Keratinocyte (primary cell): Measurements from ENCODE around the gene ARPC4. TPM values are rescaled to one million over a fixed set of nuclear protein-coding genes. Genes with fewer than 3 reads are reported as not detected.
A peak's percentile ranks its signal among the peaks of the same experiment; 100 is the strongest.

Source experiments
- DNase-seq: peaks from one replicate; pipeline ENCODE4 v3.0.0-alpha.2; 2011; ENCODE audit warnings: low read depth, missing footprints, low spot score
- FAIRE-seq: peaks from 2 replicates; lab custom pipeline; 2011; peaks lifted over from hg19 to GRCh38; lab: Jason Lieb, UNC
- H2AFZ ChIP-seq: 2 replicates; pipeline ENCODE4 v1.6.0; 2012; ENCODE audit warnings: low read length, control low read depth, inconsistent platforms; ENCODE audit not compliant: control insufficient read depth
- H3K27ac ChIP-seq: 2 replicates; pipeline ENCODE4 v1.5.1; 2011; ENCODE audit warnings: low read length; ENCODE audit not compliant: control insufficient read depth, insufficient read depth
- H3K27me3 ChIP-seq: 3 replicates; pipeline ENCODE4 v1.6.0; 2011; ENCODE audit warnings: low read length; ENCODE audit not compliant: control insufficient read depth, insufficient read depth; ENCODE audit errors: extremely low read depth
- H3K36me3 ChIP-seq, 2 experiments: 2 replicates in 1 of 2; 3 replicates in 1 of 2; pipeline ENCODE4 v1.5.1; 2011; ENCODE audit warnings: low read length in 2 of 2, mild to moderate bottlenecking in 1 of 2; ENCODE audit not compliant: control insufficient read depth in 2 of 2, insufficient read depth in 2 of 2; ENCODE audit errors: extremely low read depth in 1 of 2
- H3K4me1 ChIP-seq: 3 replicates; pipeline ENCODE4 v1.5.1; 2011; ENCODE audit warnings: low read length; ENCODE audit not compliant: control insufficient read depth, insufficient read depth; ENCODE audit errors: extremely low read depth
- H3K4me2 ChIP-seq: 3 replicates; pipeline ENCODE4 v1.6.0; 2011; ENCODE audit warnings: low read depth, low read length; ENCODE audit not compliant: control insufficient read depth, insufficient read depth; ENCODE audit errors: extremely low read depth
- H3K4me3 ChIP-seq, 3 experiments: fragments of 200-600 bp in 1 of 3; sonication (generic) in 1 of 3; 2 replicates in 2 of 3; 3 replicates in 1 of 3; pipeline ENCODE4 v1.5.1; 2011 to 2016; ENCODE audit warnings: low read length in 3 of 3, mild to moderate bottlenecking in 3 of 3, control low read depth in 2 of 3, inconsistent platforms in 1 of 3, low read depth in 1 of 3, mixed read lengths in 1 of 3, mixed run types in 1 of 3, moderate library complexity in 1 of 3; ENCODE audit not compliant: control insufficient read depth in 2 of 3, insufficient read depth in 2 of 3; ENCODE audit errors: extremely low read depth in 1 of 3
- H3K79me2 ChIP-seq: 2 replicates; pipeline ENCODE4 v1.6.0; 2012; ENCODE audit warnings: low read length; ENCODE audit not compliant: control insufficient read depth, insufficient read depth
- H3K9ac ChIP-seq: 3 replicates; pipeline ENCODE4 v1.6.0; 2011; ENCODE audit warnings: low read length; ENCODE audit not compliant: control insufficient read depth, insufficient read depth; ENCODE audit errors: extremely low read depth
- H3K9me1 ChIP-seq: 3 replicates; pipeline ENCODE4 v1.6.0; 2011; ENCODE audit warnings: low read length; ENCODE audit not compliant: control insufficient read depth, insufficient read depth; ENCODE audit errors: extremely low read depth
- H3K9me3 ChIP-seq: 2 replicates; pipeline ENCODE4 v1.5.1; 2012; ENCODE audit warnings: low read depth, low read length; ENCODE audit not compliant: control insufficient read depth
- H4K20me1 ChIP-seq: 3 replicates; pipeline ENCODE4 v1.6.0; 2011; ENCODE audit warnings: low read length; ENCODE audit not compliant: control insufficient read depth, insufficient read depth; ENCODE audit errors: extremely low read depth
- EZH2 ChIP-seq: IDR thresholded peaks from one replicate; pipeline ENCODE4 v1.6.1; 2012; ENCODE audit warnings: inconsistent platforms, mild to moderate bottlenecking, low read length, moderate library complexity
- dilution Hi-C: fragments of 300-500 bp; cut with MboI; formaldehyde crosslinking; loops from one replicate; pipeline ENCODE4 v1.7.0; 2020; ENCODE audit warnings: low sequenced_read_pairs; ENCODE audit not compliant: extremely low pct_ligation_motif_present
- polyA plus RNA-seq, 5 experiments: library from polyadenylated mRNA; depleted of rRNA in 3 of 5; stranded (reverse) in 3 of 5; stranded (forward) in 1 of 5; unstranded in 1 of 5; fragments of >200 nt; gene quantifications; 1 replicate in 1 of 5; 2 replicates in 3 of 5; 3 replicates in 1 of 5; pipeline versions ENCODE4 v1.2.1 to v1.2.3, GENCODE V29; 2011 to 2012; ENCODE audit warnings: missing spikeins in 2 of 5, low read depth in 1 of 5, low replicate concordance in 1 of 5
- TF ChIP-seq, protein P1 (sequence below), 3 experiments: IDR thresholded peaks in 1 of 3; conservative IDR thresholded peaks in 1 of 3; optimal IDR thresholded peaks in 1 of 3; 2 replicates in 2 of 3; 3 replicates in 1 of 3; pipeline versions ENCODE3 to v1.5.1; 2011; ENCODE audit warnings: low read length in 3 of 3, mild to moderate bottlenecking in 3 of 3, moderate library complexity in 2 of 3, control low read depth in 1 of 3, inconsistent platforms in 1 of 3; ENCODE audit not compliant: insufficient read depth in 2 of 3; ENCODE audit errors: extremely low read depth in 1 of 3

ARPC4 gene
- polyA plus RNA-seq, 1 donor (not counting 4 experiments of a cell fraction or from before 2014, with no cell fraction given) = 173 TPM

DNA sequence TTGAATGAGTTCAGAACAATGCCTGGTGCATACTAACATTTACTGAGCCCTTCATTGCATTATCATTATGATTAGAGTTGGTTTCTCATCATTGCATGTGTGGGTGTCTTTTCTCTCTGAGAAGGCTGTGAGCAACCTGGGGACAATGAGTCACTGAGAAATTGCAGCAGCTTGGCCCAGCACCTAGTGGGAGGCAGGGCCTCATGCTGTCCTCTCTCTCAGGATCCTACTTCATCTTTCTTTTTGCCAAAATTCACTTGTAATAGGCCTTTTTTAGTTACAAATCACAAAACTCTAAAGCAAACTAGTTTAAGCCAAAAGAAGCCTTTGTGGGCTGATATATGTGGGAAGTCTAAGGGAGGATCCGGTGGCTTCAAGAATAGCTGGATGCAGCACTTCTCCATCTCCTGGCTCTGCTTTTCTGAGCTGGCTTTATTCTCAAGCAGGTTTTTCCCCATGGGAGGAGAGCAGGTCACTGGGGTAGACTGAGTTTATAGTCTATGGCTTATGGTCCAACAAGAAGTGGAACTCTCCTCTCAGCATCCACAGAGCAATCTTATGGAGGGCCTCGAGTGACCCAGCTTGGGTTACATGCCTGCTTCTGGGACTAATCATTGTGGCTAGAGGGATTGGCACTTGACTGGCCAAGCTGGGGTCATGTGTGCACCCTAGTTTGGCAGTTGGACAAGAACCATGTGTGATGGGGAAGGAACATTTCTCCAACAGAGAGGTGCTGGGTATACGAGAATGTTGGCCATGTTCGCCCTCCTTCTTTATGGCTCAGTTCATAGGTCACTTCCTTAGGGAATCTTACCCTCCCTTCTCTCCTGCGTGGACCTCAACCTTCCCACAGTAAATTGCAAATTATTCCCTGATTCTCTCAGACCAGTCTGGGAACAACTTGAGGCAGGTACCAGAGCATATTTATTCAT lies 14.5 kb upstream of the ARPC4 start:
- Histone ChIP-seq H3K9me3 (no peaks in the 10 kb centered on the region), H3K36me3 (peaks cover 9 to 11% of the 10 kb centered on the region in 2 experiments), H3K4me3 (no peak overlapping the region), H3K79me2 (no peaks in the 10 kb centered on the region), H3K27ac (peak overlapping the region; percentile 43), H3K27me3 (no peaks in the 10 kb centered on the region), H2AFZ (no peak overlapping the region), H3K4me2 (no peak overlapping the region), H3K4me1 (peaks cover 3% of the 10 kb centered on the region), H4K20me1 (no peaks in the 10 kb centered on the region), H3K9ac (no peak overlapping the region), H3K9me1 (no peaks in the 10 kb centered on the region)
- dilution Hi-C loops = no loop called here
- no peak for TF ChIP-seq EZH2
- TF ChIP-seq, protein P1, sequence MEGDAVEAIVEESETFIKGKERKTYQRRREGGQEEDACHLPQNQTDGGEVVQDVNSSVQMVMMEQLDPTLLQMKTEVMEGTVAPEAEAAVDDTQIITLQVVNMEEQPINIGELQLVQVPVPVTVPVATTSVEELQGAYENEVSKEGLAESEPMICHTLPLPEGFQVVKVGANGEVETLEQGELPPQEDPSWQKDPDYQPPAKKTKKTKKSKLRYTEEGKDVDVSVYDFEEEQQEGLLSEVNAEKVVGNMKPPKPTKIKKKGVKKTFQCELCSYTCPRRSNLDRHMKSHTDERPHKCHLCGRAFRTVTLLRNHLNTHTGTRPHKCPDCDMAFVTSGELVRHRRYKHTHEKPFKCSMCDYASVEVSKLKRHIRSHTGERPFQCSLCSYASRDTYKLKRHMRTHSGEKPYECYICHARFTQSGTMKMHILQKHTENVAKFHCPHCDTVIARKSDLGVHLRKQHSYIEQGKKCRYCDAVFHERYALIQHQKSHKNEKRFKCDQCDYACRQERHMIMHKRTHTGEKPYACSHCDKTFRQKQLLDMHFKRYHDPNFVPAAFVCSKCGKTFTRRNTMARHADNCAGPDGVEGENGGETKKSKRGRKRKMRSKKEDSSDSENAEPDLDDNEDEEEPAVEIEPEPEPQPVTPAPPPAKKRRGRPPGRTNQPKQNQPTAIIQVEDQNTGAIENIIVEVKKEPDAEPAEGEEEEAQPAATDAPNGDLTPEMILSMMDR (optimal IDR thresholded peaks at IDR 0.05 in 1 of 3, IDR thresholded peaks at IDR 0.05 in 1 of 3, conservative IDR thresholded peaks at IDR 0.05 in 1 of 3; ENCODE audit: extremely low read depth in 1 of 3, insufficient read depth in 2 of 3, low read length in 3 of 3) = no peak
- FAIRE-seq = no peak
- DNase-seq = no peak

DNA sequence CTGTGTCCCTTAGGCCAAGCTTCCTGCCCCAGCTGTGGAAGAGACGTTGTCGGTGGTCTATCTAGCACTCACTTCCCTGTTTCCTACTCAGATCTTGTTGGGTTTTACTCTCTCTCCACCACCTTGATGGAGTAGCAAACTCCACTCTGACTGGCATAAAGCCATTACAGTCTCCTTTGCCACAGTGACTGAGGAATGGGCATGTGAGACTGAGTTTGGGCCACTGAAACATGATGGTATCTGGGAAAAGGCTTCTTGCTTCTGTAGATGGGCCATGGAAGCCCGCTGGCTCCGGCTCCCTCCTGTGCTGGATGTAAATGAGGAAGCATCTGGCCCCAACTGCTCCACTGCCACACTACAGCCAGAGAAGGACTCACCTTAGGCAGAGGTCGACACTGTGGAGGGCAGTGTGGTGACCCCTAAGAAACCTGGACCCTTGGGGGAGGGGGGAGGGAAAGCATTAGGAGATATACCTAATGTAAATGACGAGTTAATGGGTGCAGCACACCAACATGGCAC lies 13.7 kb upstream of the ARPC4 start:
- no peak for DNase-seq
- Histone ChIP-seq H3K4me3 (no peak overlapping the region), H3K27ac (no peak overlapping the region), H3K9me1 (no peaks in the 10 kb centered on the region), H2AFZ (no peak overlapping the region), H4K20me1 (no peaks in the 10 kb centered on the region), H3K79me2 (no peaks in the 10 kb centered on the region), H3K4me2 (no peak overlapping the region), H3K9ac (no peak overlapping the region), H3K36me3 (peaks cover 9 to 11% of the 10 kb centered on the region in 2 experiments), H3K4me1 (peaks cover 3% of the 10 kb centered on the region), H3K27me3 (no peaks in the 10 kb centered on the region), H3K9me3 (no peaks in the 10 kb centered on the region)
- no peak for FAIRE-seq
- TF ChIP-seq, protein P1 (optimal IDR thresholded peaks at IDR 0.05 in 1 of 3, IDR thresholded peaks at IDR 0.05 in 1 of 3, conservative IDR thresholded peaks at IDR 0.05 in 1 of 3; ENCODE audit: extremely low read depth in 1 of 3, insufficient read depth in 2 of 3, low read length in 3 of 3) = no peak
- TF ChIP-seq EZH2 = no peak
- dilution Hi-C loops = no loop called here
